Breast epithelium (tissue), 4 donors: ENCODE data around the gene TOX2. TPM values are rescaled to one million over a fixed set of nuclear protein-coding genes. Genes with fewer than 3 reads are reported as not detected.

ENCODE experiments used
- DNase-seq, 2 donors: peaks; one replicate each; pipeline ENCODE4 v3.0.0-alpha.2; 2019; ENCODE audit warnings: low spot score in 2 of 2
- H3K27ac ChIP-seq, 2 donors: fragments of 200-600 bp; sonication (generic) in 1 of 2; one replicate each; pipeline ENCODE4 v1.5.1; 2016 to 2019; ENCODE audit warnings: mild to moderate bottlenecking in 1 of 2
- H3K27me3 ChIP-seq, 2 donors: fragments of 200-600 bp; sonication (generic) in 1 of 2; one replicate each; pipeline versions ENCODE4 v1.5.1 to v1.6.0; 2017 to 2019; ENCODE audit warnings: control low read depth in 1 of 2, mild to moderate bottlenecking in 1 of 2
- H3K36me3 ChIP-seq: fragments of 200-600 bp; one replicate; pipeline ENCODE4 v1.5.1; 2019
- H3K4me1 ChIP-seq, 2 donors: fragments of 200-600 bp; sonication (generic); one replicate each; pipeline ENCODE4 v1.5.1; 2016 to 2019; ENCODE audit warnings: control low read depth in 1 of 2
- H3K4me3 ChIP-seq, 3 donors: fragments of 200-600 bp; sonication (generic); 1 replicate in 2 of 3; 2 replicates in 1 of 3; pipeline ENCODE4 v1.5.1; 2016 to 2019; ENCODE audit warnings: mild to moderate bottlenecking in 3 of 3, moderate library complexity in 2 of 3
- H3K9me3 ChIP-seq, 2 donors: fragments of 200-600 bp; sonication (generic) in 1 of 2; one replicate each; pipeline ENCODE4 v1.5.1; 2016 to 2019; ENCODE audit warnings: control low read depth in 1 of 2
- POLR2A ChIP-seq: fragments of 450-650 bp; IDR thresholded peaks from one replicate; pipeline ENCODE4 v1.6.1; 2016; ENCODE audit warnings: antibody characterized with exemption, mild to moderate bottlenecking, moderate library complexity
- POLR2AphosphoS5 ChIP-seq, 3 donors: sonication (generic); formaldehyde crosslinking; IDR thresholded peaks; one replicate each; pipeline ENCODE4 v1.6.1; 2017; ENCODE audit warnings: antibody characterized with exemption in 3 of 3
- intact Hi-C: fragments of 100-400 bp; cut with DNase I; formaldehyde crosslinking; loops from one replicate; pipeline ENCODE4 v1.15.1; 2023; ENCODE audit warnings: low total_unique reads
- total RNA-seq, 3 donors: library from RNA; depleted of rRNA; stranded (reverse); fragments of >200 nt; gene quantifications; one replicate each; pipeline ENCODE4 v1.1.0, GENCODE V29; 2016
- TF ChIP-seq, protein P1 (sequence below), 3 donors: fragments of 450-650 bp; IDR thresholded peaks; one replicate each; pipeline ENCODE4 v1.5.1; 2016 to 2017; ENCODE audit warnings: antibody characterized with exemption in 3 of 3, mild to moderate bottlenecking in 3 of 3, moderate library complexity in 3 of 3

TOX2 gene
- total RNA-seq, 3 donors from 2014 or later: 0.44 to 7.4 (median 0.66) TPM

DNA sequence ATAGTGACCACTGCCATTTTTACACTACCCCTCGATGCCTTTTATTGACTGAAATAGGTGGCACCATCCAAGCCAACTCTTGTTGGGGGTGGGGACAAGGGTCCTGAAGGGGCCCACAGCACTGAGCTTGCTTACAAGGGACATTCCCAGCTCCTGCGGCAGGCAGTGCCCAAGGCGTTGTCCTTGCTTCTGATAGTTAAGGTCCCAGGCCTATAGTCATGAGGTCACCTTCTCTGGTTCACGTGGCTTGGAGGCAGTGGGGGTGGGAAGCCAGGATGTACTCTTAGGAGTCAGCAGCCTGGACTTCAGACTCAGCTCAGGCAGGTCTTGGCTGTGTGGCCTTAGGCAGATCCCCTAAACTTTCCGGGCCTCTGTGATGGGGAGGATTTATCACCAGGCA, 48.6 kb downstream of the TOX2 start:
- intact Hi-C loops: no loop called here
- peaks cover 0 to 22% of the 10 kb centered on the region in 2 donors for H3K27me3 ChIP-seq
- DNase-seq: no peak

DNA sequence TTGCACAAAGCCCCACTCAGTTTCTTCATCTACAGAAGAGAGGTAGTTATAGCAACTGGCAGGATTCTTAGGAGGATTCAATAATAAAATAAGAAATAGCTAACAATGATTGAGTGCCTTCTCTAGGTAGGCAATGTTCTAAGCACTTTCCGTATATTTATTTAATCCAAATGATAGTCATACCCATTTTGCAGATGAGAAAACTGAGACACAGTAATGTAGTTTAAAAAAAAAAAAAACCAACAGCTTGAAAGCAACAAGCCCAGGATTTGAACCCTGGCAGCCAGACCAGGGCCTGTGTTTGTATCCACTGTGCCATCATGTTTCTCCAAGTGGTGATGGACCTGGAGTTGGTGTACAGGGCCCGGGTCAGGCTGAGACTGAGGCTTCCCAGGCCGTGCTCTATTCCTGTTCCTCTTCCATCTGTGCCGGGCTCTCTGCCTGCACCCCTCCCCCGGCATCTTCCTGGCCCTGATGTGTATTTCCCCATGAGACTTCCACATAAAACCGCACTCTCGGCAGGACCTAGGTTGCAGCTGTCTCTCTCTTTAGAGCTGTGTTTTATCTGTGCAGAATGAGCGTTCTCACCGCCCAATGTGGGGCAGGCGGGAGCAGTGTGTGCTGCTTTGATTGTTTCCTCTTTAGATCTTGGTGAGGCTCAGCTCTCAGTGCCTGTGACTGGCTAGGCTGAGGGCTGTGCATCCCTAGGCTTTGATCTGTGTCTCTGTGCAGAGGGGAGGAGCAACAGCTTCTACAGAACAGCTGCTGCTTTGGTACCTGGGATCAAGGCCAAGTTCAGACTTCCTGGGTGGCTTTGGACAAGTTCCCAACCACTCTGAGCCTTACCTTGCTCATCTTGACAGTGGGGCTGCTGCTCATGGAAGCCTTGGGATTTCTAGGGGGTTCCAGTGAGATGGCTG, 49.5 kb downstream of the TOX2 start:
- Histone ChIP-seq H3K9me3 (no peaks in the 10 kb centered on the region), H3K27ac (no peak overlapping the region), H3K4me3 (no peak overlapping the region), H3K27me3 (peaks cover 0 to 22% of the 10 kb centered on the region in 2 donors), H3K36me3 (no peaks in the 10 kb centered on the region), H3K4me1 (no peaks in the 10 kb centered on the region)
- no peak for DNase-seq
- TF ChIP-seq, protein P1, sequence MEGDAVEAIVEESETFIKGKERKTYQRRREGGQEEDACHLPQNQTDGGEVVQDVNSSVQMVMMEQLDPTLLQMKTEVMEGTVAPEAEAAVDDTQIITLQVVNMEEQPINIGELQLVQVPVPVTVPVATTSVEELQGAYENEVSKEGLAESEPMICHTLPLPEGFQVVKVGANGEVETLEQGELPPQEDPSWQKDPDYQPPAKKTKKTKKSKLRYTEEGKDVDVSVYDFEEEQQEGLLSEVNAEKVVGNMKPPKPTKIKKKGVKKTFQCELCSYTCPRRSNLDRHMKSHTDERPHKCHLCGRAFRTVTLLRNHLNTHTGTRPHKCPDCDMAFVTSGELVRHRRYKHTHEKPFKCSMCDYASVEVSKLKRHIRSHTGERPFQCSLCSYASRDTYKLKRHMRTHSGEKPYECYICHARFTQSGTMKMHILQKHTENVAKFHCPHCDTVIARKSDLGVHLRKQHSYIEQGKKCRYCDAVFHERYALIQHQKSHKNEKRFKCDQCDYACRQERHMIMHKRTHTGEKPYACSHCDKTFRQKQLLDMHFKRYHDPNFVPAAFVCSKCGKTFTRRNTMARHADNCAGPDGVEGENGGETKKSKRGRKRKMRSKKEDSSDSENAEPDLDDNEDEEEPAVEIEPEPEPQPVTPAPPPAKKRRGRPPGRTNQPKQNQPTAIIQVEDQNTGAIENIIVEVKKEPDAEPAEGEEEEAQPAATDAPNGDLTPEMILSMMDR (IDR thresholded peaks at IDR 0.05): no peak
- no peak for TF ChIP-seq POLR2AphosphoS5 (IDR thresholded peaks at IDR 0.05)
- TF ChIP-seq POLR2A: no peak
- intact Hi-C loops: no loop called here

More for the DNA sequence above, 48.6 kb downstream of the TOX2 start:
- no peaks in the 10 kb centered on the region for H3K36me3 ChIP-seq
- no peaks in the 10 kb centered on the region for H3K4me1 ChIP-seq
- H3K27ac ChIP-seq: no peak overlapping the region
- H3K9me3 ChIP-seq: no peaks in the 10 kb centered on the region
- H3K4me3 ChIP-seq: no peak overlapping the region
- no peak for TF ChIP-seq POLR2A
- no peak for TF ChIP-seq POLR2AphosphoS5 (IDR thresholded peaks at IDR 0.05)
- TF ChIP-seq, protein P1 (IDR thresholded peaks at IDR 0.05): no peak

DNA sequence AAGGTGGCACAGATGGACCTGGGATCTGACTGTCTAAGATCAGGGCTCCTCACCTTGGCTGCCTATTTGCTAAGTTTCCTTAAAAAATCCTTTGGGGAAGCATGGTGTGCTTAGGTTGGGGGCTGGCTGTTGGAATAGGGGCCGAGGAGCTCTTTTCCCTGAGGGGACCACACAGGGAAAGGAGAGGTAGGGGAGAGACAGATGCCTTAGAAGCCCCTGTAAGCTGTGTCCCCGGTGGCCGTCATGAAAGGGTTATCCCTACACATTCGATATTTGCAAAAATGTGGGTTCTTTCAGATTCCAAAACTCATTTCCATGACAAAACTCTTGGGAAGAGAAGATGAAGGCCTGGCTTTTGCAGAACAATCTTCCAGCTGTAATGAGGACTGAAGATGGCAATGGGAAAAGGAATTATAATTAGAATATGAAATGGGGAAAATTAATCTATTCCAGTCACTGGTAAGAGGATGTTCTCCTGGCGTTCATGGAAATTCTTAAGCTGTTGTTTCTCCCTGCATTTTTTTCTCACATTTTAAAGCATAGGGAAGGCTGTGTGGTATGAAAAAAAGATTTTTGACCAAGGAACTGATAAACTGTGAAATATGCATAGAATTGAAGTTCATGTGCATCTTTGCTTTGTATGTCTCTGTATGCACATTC, 53.8 kb downstream of the TOX2 start:
- DNase-seq: no peak
- intact Hi-C loops: no loop called here
- TF ChIP-seq POLR2AphosphoS5 (IDR thresholded peaks at IDR 0.05) (no peak), POLR2A (no peak)
- TF ChIP-seq, protein P1 (IDR thresholded peaks at IDR 0.05): no peak
- Histone ChIP-seq H3K27ac (no peak overlapping the region), H3K9me3 (peaks cover 0 to 5% of the 10 kb centered on the region in 2 donors), H3K36me3 (no peaks in the 10 kb centered on the region), H3K4me1 (no peaks in the 10 kb centered on the region), H3K27me3 (peaks cover 0 to 4% of the 10 kb centered on the region in 2 donors), H3K4me3 (no peak overlapping the region)

DNA sequence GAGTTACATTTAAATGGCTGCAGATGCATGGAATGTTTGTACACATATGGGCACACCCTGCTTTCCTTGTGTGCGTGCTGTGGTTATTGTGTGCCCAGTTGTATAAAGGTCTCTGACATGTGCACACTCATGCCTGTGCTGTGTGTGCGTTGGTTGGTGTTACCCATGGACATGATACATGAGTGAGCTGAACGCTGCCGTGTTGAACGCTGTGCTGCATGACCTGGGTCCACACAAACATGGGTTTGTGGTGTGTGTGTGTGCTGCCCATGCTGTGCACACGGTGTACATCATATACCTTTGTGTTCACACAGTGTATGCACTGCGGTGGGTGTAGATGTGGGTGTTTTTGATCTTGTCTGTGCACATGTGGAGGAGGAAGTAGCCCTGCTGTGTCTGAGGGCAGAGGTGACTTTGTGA, 54.4 kb downstream of the TOX2 start:
- peaks cover 0 to 5% of the 10 kb centered on the region in 2 donors for H3K9me3 ChIP-seq
- H3K4me3 ChIP-seq: no peak overlapping the region
- H3K27me3 ChIP-seq: peaks cover 0 to 10% of the 10 kb centered on the region in 2 donors
- no peaks in the 10 kb centered on the region for H3K4me1 ChIP-seq
- H3K27ac ChIP-seq: no peak overlapping the region
- DNase-seq: no peak
- intact Hi-C loops: no loop called here
- TF ChIP-seq, protein P1 (IDR thresholded peaks at IDR 0.05): no peak
- no peak for TF ChIP-seq POLR2A
- no peak for TF ChIP-seq POLR2AphosphoS5 (IDR thresholded peaks at IDR 0.05)
- H3K36me3 ChIP-seq: no peaks in the 10 kb centered on the region
